HL-60 (cell line): Measurements from ENCODE around the gene CAMTA1.

ENCODE experiments used
- CTCF ChIP-seq: IDR thresholded peaks from one replicate; pipeline ENCODE4 v1.5.1; 2011; ENCODE audit warnings: low read length, control low read depth, inconsistent platforms; ENCODE audit not compliant: insufficient read depth
- POLR2AphosphoS5 ChIP-seq: IDR thresholded peaks from 2 replicates; pipeline ENCODE4 v1.6.1; 2012; ENCODE audit warnings: low read depth

GRCh38 chr1:7441143-7441841, 656.0 kb downstream of the CAMTA1 start:
- TF ChIP-seq POLR2AphosphoS5: no peak
- no peak for TF ChIP-seq CTCF
